Right lobe of liver (tissue), 6 donors: ENCODE results near the gene SLC35A4. TPM values are rescaled to one million over a fixed set of nuclear protein-coding genes. Genes with fewer than 3 reads are reported as not detected.

Experiments used
- ATAC-seq, 4 donors: fragments of 200-7000 bp; cut with Tn5 transposase; one replicate each; pipeline ENCODE4 v1.9.1; 2020; ENCODE audit warnings: mild to moderate bottlenecking in 4 of 4, moderate library complexity in 4 of 4
- DNase-seq, 3 donors: peaks; one replicate each; pipeline ENCODE4 v3.0.0-alpha.2; 2020
- H3K27ac ChIP-seq, 3 donors: fragments of 200-600 bp; one replicate each; pipeline ENCODE4 v1.8.0; 2022
- H3K27me3 ChIP-seq, 2 donors: fragments of 200-600 bp; one replicate each; pipeline ENCODE4 v1.8.0; 2022
- H3K36me3 ChIP-seq, 4 donors: fragments of 200-600 bp; sonication (generic) in 1 of 4; one replicate each; pipeline versions ENCODE4 v1.5.1 to v1.8.0; 2017 to 2022; ENCODE audit warnings: control low read depth in 1 of 4
- H3K4me1 ChIP-seq, 4 donors: fragments of 200-600 bp; sonication (generic) in 1 of 4; one replicate each; pipeline versions ENCODE4 v1.5.1 to v1.8.0; 2017 to 2022; ENCODE audit warnings: control low read depth in 1 of 4
- H3K4me3 ChIP-seq, 3 donors: fragments of 200-600 bp; one replicate each; pipeline ENCODE4 v1.8.0; 2022
- H3K9me3 ChIP-seq, 4 donors: fragments of 200-600 bp; sonication (generic) in 1 of 4; one replicate each; pipeline versions ENCODE4 v1.5.1 to v1.8.0; 2017 to 2022; ENCODE audit warnings: control low read depth in 1 of 4
- CTCF ChIP-seq, 4 donors: fragments of 200-600 bp in 3 of 4; fragments of 450-650 bp in 1 of 4; IDR thresholded peaks; one replicate each; pipeline versions ENCODE4 v1.5.1 to v1.8.0; 2016 to 2022; ENCODE audit warnings: antibody characterized with exemption in 4 of 4, mild to moderate bottlenecking in 2 of 4
- POLR2A ChIP-seq: fragments of 450-650 bp; IDR thresholded peaks from one replicate; pipeline ENCODE4 v1.6.1; 2017; ENCODE audit warnings: antibody characterized with exemption, mild to moderate bottlenecking
- whole genome bisulfite sequencing: methylation state at CpG from one replicate; pipeline ENCODE4 v1.1.6; 2018; ENCODE audit warnings: low coverage, low lambda C conversion rate; ENCODE audit not compliant: insufficient coverage; ENCODE audit errors: missing lambda C conversion rate; 5-methylcytosine and 5-hydroxymethylcytosine counted together
- intact Hi-C, 2 donors: fragments of 100-400 bp; cut with DNase I; formaldehyde crosslinking; loops; one replicate each; pipeline versions ENCODE4 v1.11.2 to v1.14.1; 2022
- total RNA-seq, 6 experiments: library from RNA; depleted of rRNA in 2 of 6; stranded (reverse); fragments of >200 nt in 2 of 6; fragmentation: NEBNext Ultra II Directional in 3 of 6; extraction: Animal tissue kit (Norgen Biotek cat#: 25700) in 3 of 6; gene quantifications; one replicate each; pipeline versions ENCODE4 v1.1.0 to v1.2.4, GENCODE V29; 2016 to 2023
- donor health status: DM: no; HTN: yes; CAD: no.
- donor health status: DM: no; HTN: no; CAD: no.
- donor health status: DM: no; HTN: no; CAD: no.
- donor health status: DM: no; HTN: yes; CAD: no.
- donor health status: DM: no; HTN: yes; CAD: no.

SLC35A4 gene
- total RNA-seq, 6 experiments from 2014 or later = 28.1 to 38.5 (median 30.2) TPM

GRCh38 chr5:140548300-140548688 is 16.3 kb upstream of the SLC35A4 start:
- Histone ChIP-seq H3K27me3 (no peaks in the 10 kb centered on the region), H3K36me3 (peaks cover 0 to 29% (median 10%) of the 10 kb centered on the region in 4 donors), H3K4me3 (peak overlapping the region; percentile 39 to 60 (median 50)), H3K9me3 (no peaks in the 10 kb centered on the region), H3K27ac (peak overlapping the region; percentile 91 to 99 (median 94)), H3K4me1 (peaks cover 0 to 33% (median 17%) of the 10 kb centered on the region in 4 donors)
- ATAC-seq = peak in 1 of 4 donors; percentile 71
- no peak for DNase-seq
- 0% methylated on average over 1 of the region's 5 CpGs for WGBS
- TF ChIP-seq CTCF (IDR thresholded peaks at IDR 0.05) (no peak), POLR2A (no peak)
- intact Hi-C loops = no loop called here

- H3K4me3 ChIP-seq = no peak overlapping the region
Observed at GRCh38 chr5:140548791-140549190, 15.8 kb upstream of the SLC35A4 start.

GRCh38 chr5:140549237-140550144 is 15.1 kb upstream of the SLC35A4 start:
- no peak for TF ChIP-seq POLR2A
- TF ChIP-seq CTCF (IDR thresholded peaks at IDR 0.05) = no peak
- Histone ChIP-seq H3K27me3 (no peaks in the 10 kb centered on the region), H3K36me3 (peaks cover 0 to 25% (median 8%) of the 10 kb centered on the region in 4 donors), H3K4me3 (no peak overlapping the region), H3K27ac (peak overlapping the region; percentile 91 to 99 (median 94)), H3K9me3 (no peaks in the 10 kb centered on the region), H3K4me1 (peaks cover 0 to 33% (median 19%) of the 10 kb centered on the region in 4 donors)
- 46% methylated on average over 2 of the region's 3 CpGs for WGBS
- peak in 1 of 3 donors; percentile 31 for DNase-seq
- intact Hi-C loops = no loop called here
- ATAC-seq = no peak

More at GRCh38 chr5:140548791-140549190, 15.8 kb upstream of the SLC35A4 start:
- TF ChIP-seq CTCF (IDR thresholded peaks at IDR 0.05) (no peak), POLR2A (no peak)
- Histone ChIP-seq H3K4me1 (peaks cover 0 to 33% (median 17%) of the 10 kb centered on the region in 4 donors), H3K27ac (peak overlapping the region; percentile 91 to 99 (median 94)), H3K36me3 (peaks cover 0 to 25% (median 9%) of the 10 kb centered on the region in 4 donors), H3K27me3 (no peaks in the 10 kb centered on the region), H3K9me3 (no peaks in the 10 kb centered on the region)
- 77% methylated on average over 4 of the region's 7 CpGs for WGBS
- no peak for ATAC-seq
- intact Hi-C loops = no loop called here
- no peak for DNase-seq

GRCh38 chr5:140550147-140551079 is 14.2 kb upstream of the SLC35A4 start:
- DNase-seq (no peak), ATAC-seq (no peak)
- Histone ChIP-seq H3K27me3 (no peaks in the 10 kb centered on the region), H3K4me1 (peaks cover 0 to 35% (median 21%) of the 10 kb centered on the region in 4 donors), H3K4me3 (no peak overlapping the region), H3K9me3 (no peaks in the 10 kb centered on the region), H3K27ac (peak overlapping the region; percentile 91 to 99 (median 94)), H3K36me3 (peaks cover 0 to 25% (median 8%) of the 10 kb centered on the region in 4 donors)
- 64% methylated on average over 5 of the region's 11 CpGs for WGBS
- TF ChIP-seq POLR2A = no peak
- no peak for TF ChIP-seq CTCF (IDR thresholded peaks at IDR 0.05)
- intact Hi-C loops = no loop called here
